Stimulated activated CD8-positive, alpha-beta memory T cell treated with anti-CD3 and anti-CD28 coated beads, Interleukin-2, amount 100 ng/mL, for 1 hour (primary cell): Measurements from ENCODE around the gene DYRK1A.

Source experiments
- DNase-seq, 2 donors: peaks; one replicate each; pipeline ENCODE4 v3.0.0-alpha.2; 2020; ENCODE audit warnings: low read depth in 2 of 2

Gene DYRK1A

GRCh38 chr21:37565530-37566223 lies 199.1 kb downstream of the DYRK1A start:
- no peak for DNase-seq

- no peak for DNase-seq
These were observed 200.4 kb downstream of the DYRK1A start for GRCh38 chr21:37566790-37567615.

GRCh38 chr21:37568415-37568814 lies 201.8 kb downstream of the DYRK1A start:
- DNase-seq, result no peak

- DNase-seq, result no peak
These were observed 202.3 kb downstream of the DYRK1A start for GRCh38 chr21:37568916-37569315.

GRCh38 chr21:37571442-37571841 lies 204.9 kb downstream of the DYRK1A start:
- DNase-seq, result no peak

GRCh38 chr21:37574316-37574715 lies 207.7 kb downstream of the DYRK1A start:
- DNase-seq, result no peak

- DNase-seq, result no peak
These were observed 208.2 kb downstream of the DYRK1A start for GRCh38 chr21:37574751-37575150.

- DNase-seq, result no peak
These were observed 209.0 kb downstream of the DYRK1A start for GRCh38 chr21:37575580-37575979.
